ENCODE data around the gene YPEL5.

DNA sequence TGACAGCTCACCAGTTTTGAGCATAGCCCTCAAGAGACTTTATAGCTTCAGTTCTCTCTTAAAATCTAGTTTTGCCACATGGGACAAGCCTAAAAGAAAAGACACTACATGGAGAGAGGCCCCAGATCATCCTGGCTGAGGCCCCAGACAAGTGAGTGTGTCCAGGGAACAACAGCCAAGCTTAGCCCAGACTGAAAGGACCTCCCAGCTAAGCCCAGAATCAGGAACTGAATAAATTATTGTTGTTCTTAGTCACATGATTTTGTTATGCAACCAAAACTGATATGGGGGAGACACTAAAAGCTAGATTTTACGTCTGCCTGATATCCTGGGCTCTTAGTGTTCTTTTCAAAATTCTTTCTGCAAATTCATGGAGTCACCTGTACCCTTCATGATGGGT lies 55.2 kb downstream of the YPEL5 start:
- TF ChIP-seq, protein P1, sequence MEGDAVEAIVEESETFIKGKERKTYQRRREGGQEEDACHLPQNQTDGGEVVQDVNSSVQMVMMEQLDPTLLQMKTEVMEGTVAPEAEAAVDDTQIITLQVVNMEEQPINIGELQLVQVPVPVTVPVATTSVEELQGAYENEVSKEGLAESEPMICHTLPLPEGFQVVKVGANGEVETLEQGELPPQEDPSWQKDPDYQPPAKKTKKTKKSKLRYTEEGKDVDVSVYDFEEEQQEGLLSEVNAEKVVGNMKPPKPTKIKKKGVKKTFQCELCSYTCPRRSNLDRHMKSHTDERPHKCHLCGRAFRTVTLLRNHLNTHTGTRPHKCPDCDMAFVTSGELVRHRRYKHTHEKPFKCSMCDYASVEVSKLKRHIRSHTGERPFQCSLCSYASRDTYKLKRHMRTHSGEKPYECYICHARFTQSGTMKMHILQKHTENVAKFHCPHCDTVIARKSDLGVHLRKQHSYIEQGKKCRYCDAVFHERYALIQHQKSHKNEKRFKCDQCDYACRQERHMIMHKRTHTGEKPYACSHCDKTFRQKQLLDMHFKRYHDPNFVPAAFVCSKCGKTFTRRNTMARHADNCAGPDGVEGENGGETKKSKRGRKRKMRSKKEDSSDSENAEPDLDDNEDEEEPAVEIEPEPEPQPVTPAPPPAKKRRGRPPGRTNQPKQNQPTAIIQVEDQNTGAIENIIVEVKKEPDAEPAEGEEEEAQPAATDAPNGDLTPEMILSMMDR (IDR thresholded peaks at IDR 0.05), result no peak
- no peak for TF ChIP-seq POLR2A (IDR thresholded peaks at IDR 0.05)
- no peak for TF ChIP-seq EP300 (IDR thresholded peaks at IDR 0.05)
